Mucosa of gallbladder (tissue), 1 donor: ENCODE data around the gene MSH3. TPM values are rescaled to one million over a fixed set of nuclear protein-coding genes. Genes with fewer than 3 reads are reported as not detected.
"Not testable (repeated sequence)": the region's sequence is repeated elsewhere in the genome, so short reads cannot be mapped to it uniquely, and the experiment has no call there.

Experiments
- DNase-seq: peaks from one replicate; pipeline ENCODE4 v3.0.0-alpha.2; 2020; ENCODE audit warnings: low spot score
- total RNA-seq: library from RNA; stranded (reverse); gene quantifications from one replicate; pipeline ENCODE4 v1.2.1, GENCODE V29; 2021
- donor health status: DM: no; HTN: no; CAD: no.

MSH3 gene
- total RNA-seq, 1 donor from 2014 or later = 16.1 TPM

GRCh38 chr5:80902624-80903023 lies 248.2 kb downstream of the MSH3 start:
- DNase-seq = not testable (repeated sequence)

- no peak for DNase-seq
Measured at GRCh38 chr5:80904533-80905187, 250.2 kb downstream of the MSH3 start.

GRCh38 chr5:80905405-80905804 lies 251.0 kb downstream of the MSH3 start:
- no peak for DNase-seq

DNA sequence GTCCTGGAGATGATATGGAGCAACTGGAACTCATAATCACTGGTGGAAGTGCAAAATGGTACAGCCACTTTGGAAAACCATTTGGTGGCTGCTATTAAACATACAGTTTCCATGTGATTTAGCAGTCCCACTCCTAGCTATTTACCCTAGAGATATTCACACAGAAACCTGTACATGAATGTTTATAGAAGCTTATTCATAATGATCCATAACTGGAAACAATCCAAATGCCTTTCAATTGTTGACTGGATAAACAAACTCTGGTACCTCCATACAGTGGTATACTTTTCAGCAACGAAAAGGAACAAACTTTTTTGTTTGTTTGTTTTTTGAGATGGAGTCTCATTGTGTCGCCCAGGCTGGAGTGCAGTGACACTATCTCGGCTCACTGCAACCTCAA lies 258.0 kb downstream of the MSH3 start:
- no peak for DNase-seq

- DNase-seq = no peak
Measured at GRCh38 chr5:80915716-80916115, 261.3 kb downstream of the MSH3 start.

DNA sequence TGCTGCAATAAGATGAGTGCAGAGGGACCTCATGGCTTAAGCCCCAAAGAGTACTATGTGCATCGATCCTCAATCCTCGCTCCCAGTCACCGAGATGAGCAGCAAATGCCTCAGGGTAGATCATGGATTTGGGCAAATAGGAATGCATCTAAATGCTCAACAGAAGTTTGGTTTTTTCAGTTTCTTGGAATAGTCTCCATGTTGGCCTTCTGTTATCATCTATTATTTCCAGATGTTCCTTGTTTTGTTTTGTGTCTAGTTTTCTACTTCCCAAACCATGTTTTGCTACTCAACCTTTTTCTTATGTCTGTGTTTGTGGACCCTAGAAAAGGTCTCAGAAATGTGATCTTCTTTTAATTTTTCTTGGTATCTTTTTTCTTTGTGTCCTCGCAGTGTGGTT lies 262.2 kb downstream of the MSH3 start:
- no peak for DNase-seq

GRCh38 chr5:80917631-80918030 lies 263.2 kb downstream of the MSH3 start:
- no peak for DNase-seq

GRCh38 chr5:80919678-80920196 lies 265.3 kb downstream of the MSH3 start:
- no peak for DNase-seq

- DNase-seq = no peak
Measured at GRCh38 chr5:80920333-80920732, 265.9 kb downstream of the MSH3 start.

DNA sequence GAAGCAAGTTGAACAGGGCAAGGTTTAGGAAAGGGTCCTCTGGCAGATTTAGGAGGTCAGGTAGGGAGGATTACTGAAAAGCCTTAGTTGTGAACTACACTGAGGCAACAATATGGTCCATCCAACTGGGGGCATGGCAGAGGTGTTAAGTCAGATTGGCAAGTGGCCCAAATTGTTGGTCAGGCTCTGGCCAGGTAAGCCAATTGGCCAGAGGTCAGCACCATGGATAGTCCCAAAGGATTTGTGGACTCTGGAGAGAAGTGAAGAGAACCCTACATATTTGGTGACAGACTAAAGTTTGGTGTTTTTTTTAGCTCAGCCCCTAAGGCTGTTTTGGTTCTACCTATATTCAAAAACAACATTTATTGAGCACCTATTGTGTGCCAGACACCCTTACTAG lies 266.6 kb downstream of the MSH3 start:
- DNase-seq = no peak

DNA sequence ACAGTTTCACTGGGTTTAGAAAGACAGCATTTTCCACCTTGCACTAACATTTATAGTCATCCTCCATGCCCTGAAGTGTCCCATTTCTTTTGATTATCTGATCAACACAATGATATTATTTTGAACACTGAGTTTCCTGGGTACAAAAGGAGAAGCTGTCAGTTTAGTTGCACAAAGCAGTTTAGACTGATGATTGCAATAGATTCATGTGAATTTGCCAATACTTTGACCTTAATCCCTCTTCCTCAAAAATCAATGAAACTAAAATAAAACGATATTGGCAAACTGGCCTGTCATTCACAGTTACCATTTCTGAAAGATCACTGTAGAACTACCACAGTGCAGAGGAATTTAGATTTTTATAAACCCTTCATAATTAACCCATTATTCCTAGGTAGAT lies 271.5 kb downstream of the MSH3 start:
- no peak for DNase-seq

Other genes starting within 250 kb of the MSH3 start
- 39.9 TPM for gene ZFYVE16, start 246.6 kb upstream of the MSH3 start, total RNA-seq
- gene FAM151B, start 166.6 kb upstream of the MSH3 start, total RNA-seq = 3.0 TPM
- not detected for gene ANKRD34B, start 84.4 kb upstream of the MSH3 start, total RNA-seq
- 19.7 TPM for gene DHFR, start 331 bp downstream of the MSH3 start, total RNA-seq